Psoas muscle (tissue), 8 donors: ENCODE data around the gene NAT9. TPM values are rescaled to one million over a fixed set of nuclear protein-coding genes. Genes with fewer than 3 reads are reported as not detected.

Source experiments
- ATAC-seq, 4 donors: fragments of 200-7000 bp; cut with Tn5 transposase; one replicate each; pipeline ENCODE4 v1.9.1; 2020; ENCODE audit warnings: moderate library complexity in 3 of 4, mild to moderate bottlenecking in 2 of 4
- DNase-seq, 2 donors: peaks; one replicate each; pipeline ENCODE4 v3.0.0-alpha.2; 2020
- H3K27ac ChIP-seq: fragments of 200-600 bp; one replicate; pipeline ENCODE4 v1.8.0; 2022
- H3K27me3 ChIP-seq, 3 donors: fragments of 200-600 bp in 1 of 3; one replicate each; pipeline versions ENCODE4 v1.6.1 to v1.8.0; 2013 to 2022; ENCODE audit warnings: low read length in 2 of 3, mild to moderate bottlenecking in 2 of 3, moderate library complexity in 1 of 3; ENCODE audit not compliant: insufficient read depth in 3 of 3
- H3K36me3 ChIP-seq, 2 donors: fragments of 200-600 bp in 1 of 2; one replicate each; pipeline versions ENCODE4 v1.6.1 to v1.8.0; 2013 to 2022; ENCODE audit warnings: low read depth in 1 of 2, mild to moderate bottlenecking in 1 of 2, moderate library complexity in 1 of 2; ENCODE audit not compliant: insufficient read depth in 1 of 2
- H3K4me1 ChIP-seq: fragments of 200-600 bp; one replicate; pipeline ENCODE4 v1.8.0; 2022
- H3K4me3 ChIP-seq: fragments of 200-600 bp; one replicate; pipeline ENCODE4 v1.8.0; 2022; ENCODE audit warnings: mild to moderate bottlenecking
- H3K9me3 ChIP-seq: fragments of 200-600 bp; one replicate; pipeline ENCODE4 v1.8.0; 2022
- CTCF ChIP-seq: fragments of 200-600 bp; IDR thresholded peaks from one replicate; pipeline ENCODE4 v1.8.0; 2022; ENCODE audit warnings: antibody characterized with exemption
- WGBS, 3 donors: extraction: QIAGEN DNeasy Blood & Tissue Kit; methylation state at CpG; one replicate each; pipeline versions ENCODE4 v1.1.6 to v1.1.7; 2013; 5-methylcytosine and 5-hydroxymethylcytosine counted together
- intact Hi-C, 2 donors: fragments of 100-400 bp; cut with DNase I; formaldehyde crosslinking; loops; one replicate each; pipeline versions ENCODE4 v1.11.0 to v1.14.2; 2022
- polyA plus RNA-seq, 3 donors: library from polyadenylated mRNA; stranded (reverse); fragments of 200-250 nt; gene quantifications; one replicate each; pipeline ENCODE4 v1.2.3, GENCODE V29; 2013
- total RNA-seq, 4 donors: library from RNA; stranded (reverse); fragmentation: NEBNext Ultra II Directional in 2 of 4; extraction: Animal tissue kit (Norgen Biotek cat#: 25700) in 2 of 4; gene quantifications; one replicate each; pipeline versions ENCODE4 v1.2.1 to v1.2.4, GENCODE V29; 2021 to 2023
- donor health status: healthy with polysubstance abuse.
- donor health status: DM: no; HTN: no; CAD: no; lungs with moderate emphysema.
- donor health status: Bipolar disorder and iron deficiency.
- donor health status: healthy.
- donor health status: DM: yes; HTN: yes; CAD: no.
- donor health status: DM: no; HTN: no; CAD: no.
- donor health status: DM: no; HTN: no; CAD: no.
- donor health status: DM: yes; HTN: yes; CAD: no.

The NAT9 gene
- total and polyA plus RNA-seq, 7 donors = 15.2 to 52.5 (median 25.8) TPM

- no peaks in the 10 kb centered on the region for H3K9me3 ChIP-seq
- DNase-seq (peak in 1 of 2 donors; percentile 47), ATAC-seq (no peak)
- intact Hi-C loops = no loop called here
- 51 to 74% (median 56%) methylated on average over 6 of the region's 6 CpGs for WGBS, 3 donors
- peak overlapping the region; percentile 80 for H3K4me3 ChIP-seq
- H3K36me3 ChIP-seq = no peaks in the 10 kb centered on the region
- peaks cover 11% of the 10 kb centered on the region for H3K4me1 ChIP-seq
- H3K27ac ChIP-seq = no peak overlapping the region
- H3K27me3 ChIP-seq = peaks cover 0 to 11% (median 1%) of the 10 kb centered on the region in 3 donors
- no peak for TF ChIP-seq CTCF
Observed at GRCh38 chr17:74750039-74750326, 26.2 kb downstream of the NAT9 start.

GRCh38 chr17:74749279-74750038 is 26.7 kb downstream of the NAT9 start:
- ATAC-seq (no peak), DNase-seq (peak; percentile 39 to 46)
- Histone ChIP-seq H3K36me3 (no peaks in the 10 kb centered on the region), H3K9me3 (no peaks in the 10 kb centered on the region), H3K27ac (no peak overlapping the region), H3K4me1 (peaks cover 11% of the 10 kb centered on the region), H3K4me3 (peak overlapping the region; percentile 80), H3K27me3 (peaks cover 0 to 11% (median 1%) of the 10 kb centered on the region in 3 donors)
- TF ChIP-seq CTCF = no peak
- 9 to 29% (median 13%) methylated on average over 34 to 46 of the region's 46 CpGs for WGBS, 3 donors
- intact Hi-C loops = loop anchor here in 1 of 2 donors (5.0 kb wide), 1 partner anchor 208 kb away; no protein-coding TSS in a partner anchor

- H3K4me1 ChIP-seq = peaks cover 11% of the 10 kb centered on the region
- DNase-seq (peak; percentile 96), ATAC-seq (peak; percentile 92 to 96 (median 94))
- intact Hi-C loops = loop anchor here in 1 of 2 donors (5.0 kb wide), 1 partner anchor 209 kb away; no protein-coding TSS in a partner anchor
- H3K27ac ChIP-seq = peak within 1 kb of the TSS; percentile 73
- no peak for TF ChIP-seq CTCF
- peak within 1 kb of the TSS; percentile 80 for H3K4me3 ChIP-seq
- WGBS, 3 donors = 0 to 1% (median 1%) methylated on average over 62 to 90 of the region's 90 CpGs
- H3K36me3 ChIP-seq = no peaks in the 10 kb centered on the region
- H3K27me3 ChIP-seq = peaks cover 0 to 11% (median 1%) of the 10 kb centered on the region in 3 donors
- no peaks in the 10 kb centered on the region for H3K9me3 ChIP-seq
Observed at GRCh38 chr17:74748529-74749278, 27.4 kb downstream of the NAT9 start, which contains the start of gene NHERF1. Gene NHERF1, plus strand, starts transcription at chr17:74748628. Its CDS starts 219 bp downstream, at chr17:74748847.

GRCh38 chr17:74748279-74748528 is 27.9 kb downstream of the NAT9 start:
- Histone ChIP-seq H3K9me3 (no peaks in the 10 kb centered on the region), H3K36me3 (no peaks in the 10 kb centered on the region), H3K4me1 (peaks cover 11% of the 10 kb centered on the region), H3K4me3 (peak overlapping the region; percentile 80), H3K27ac (peak overlapping the region; percentile 73), H3K27me3 (peaks cover 0 to 7% (median 1%) of the 10 kb centered on the region in 3 donors)
- intact Hi-C loops = loop anchor here in 1 of 2 donors (5.0 kb wide), 1 partner anchor 209 kb away; no protein-coding TSS in a partner anchor
- TF ChIP-seq CTCF = no peak
- WGBS, 3 donors = 0% methylated on average over 27 to 34 of the region's 34 CpGs
- no peak for DNase-seq
- no peak for ATAC-seq
